GM12801 (cell line): ENCODE results near the gene ANKRD13A.

Experiments used
- CTCF ChIP-seq: IDR thresholded peaks from one replicate; pipeline ENCODE4 v1.5.1; 2011; ENCODE audit warnings: control low read depth; ENCODE audit not compliant: insufficient read length; ENCODE audit errors: extremely low read depth

The ANKRD13A gene

GRCh38 chr12:109983432-109984142, 15.6 kb upstream of the ANKRD13A start:
- no peak for TF ChIP-seq CTCF

- no peak for TF ChIP-seq CTCF
Measured at GRCh38 chr12:109987615-109988014, 11.6 kb upstream of the ANKRD13A start.

GRCh38 chr12:109988274-109988673, 11.0 kb upstream of the ANKRD13A start:
- TF ChIP-seq CTCF: no peak

GRCh38 chr12:109988903-109989302, 10.3 kb upstream of the ANKRD13A start:
- no peak for TF ChIP-seq CTCF

GRCh38 chr12:109989380-109989779, 9.8 kb upstream of the ANKRD13A start:
- no peak for TF ChIP-seq CTCF

GRCh38 chr12:109991586-109991985, 7.6 kb upstream of the ANKRD13A start:
- TF ChIP-seq CTCF: no peak

- TF ChIP-seq CTCF: no peak
Measured at GRCh38 chr12:109993091-109993490, 6.1 kb upstream of the ANKRD13A start.
